HepG2 (cell line): ENCODE results near the gene CHRM2. TPM values are rescaled to one million over a fixed set of nuclear protein-coding genes. Genes with fewer than 3 reads are reported as not detected.

Experiments used
- ATAC-seq: fragments of 200-7000 bp; cut with Tn5 transposase; 3 replicates; pipeline ENCODE4 v1.9.1; 2020; ENCODE audit warnings: mild to moderate bottlenecking, moderate library complexity
- BruUV-seq: library from RNA; stranded (reverse); fragments of 400-500 nt; replicated peaks from 2 replicates; lab custom pipeline; 2021; lab: Mats Ljungman, UMichigan
- CTCF ChIA-PET: fragments of 300-600 bp; formaldehyde crosslinking; extraction: SDS; loops from one replicate; lab custom pipeline; 2021; ENCODE audit warnings: low total read pairs, inconsistent platforms, low intra/inter-chr PET ratio; lab: Yijun Ruan, JAX
- POLR2A ChIA-PET: fragments of 350-600 bp; sonication (Branson Sonifier 250); formaldehyde crosslinking; loops from one replicate; lab custom pipeline; 2020; ENCODE audit warnings: antibody characterized with exemption, inconsistent platforms; lab: Yijun Ruan, JAX
- DNase-seq: peaks from one replicate; pipeline ENCODE4 v3.0.0-alpha.2; 2015; ENCODE audit warnings: low spot score
- FAIRE-seq: peaks from 3 replicates; lab custom pipeline; 2011; peaks lifted over from hg19 to GRCh38; lab: Jason Lieb, UNC
- H2AFZ ChIP-seq: one replicate; pipeline ENCODE4 v1.6.1; 2011; ENCODE audit warnings: low read length, inconsistent platforms
- H3K27ac ChIP-seq: fragments of 300-600 bp; 3 replicates; pipeline ENCODE4 v1.8.0; 2011; ENCODE audit warnings: mixed run types, mild to moderate bottlenecking, mixed read lengths, low read length, inconsistent platforms; ENCODE audit not compliant: insufficient read depth; ENCODE audit errors: extremely low read length
- H3K27me3 ChIP-seq, 2 experiments: fragments of 200-600 bp in 1 of 2; 2 replicates in 1 of 2; 3 replicates in 1 of 2; pipeline versions ENCODE4 v1.6.0 to v1.8.0; 2011; ENCODE audit warnings: low read length in 2 of 2, mild to moderate bottlenecking in 2 of 2, moderate library complexity in 2 of 2, inconsistent platforms in 1 of 2; ENCODE audit not compliant: insufficient read depth in 2 of 2, control insufficient read depth in 1 of 2
- H3K36me3 ChIP-seq, 2 experiments: fragments of 200-600 bp in 1 of 2; replicated peaks in 1 of 2; 2 replicates in 1 of 2; 3 replicates in 1 of 2; pipeline versions ENCODE4 v1.5.1 to v1.8.0; 2011; ENCODE audit warnings: low read length in 2 of 2, inconsistent platforms in 1 of 2; ENCODE audit not compliant: insufficient read depth in 2 of 2, control insufficient read depth in 1 of 2
- H3K4me1 ChIP-seq: 2 replicates; pipeline ENCODE4 v1.5.1; 2012; ENCODE audit warnings: low read length, inconsistent platforms; ENCODE audit not compliant: insufficient read depth
- H3K4me2 ChIP-seq: 2 replicates; pipeline ENCODE4 v1.6.0; 2011; ENCODE audit warnings: low read depth, low read length, inconsistent platforms
- H3K4me3 ChIP-seq, 3 experiments: fragments of 200-600 bp in 1 of 3; sonication (generic), shearing (Covaris generic) in 1 of 3; replicated peaks in 1 of 3; 2 replicates each; pipeline ENCODE4 v1.5.1; 2011 to 2016; ENCODE audit warnings: low read length in 3 of 3, inconsistent platforms in 2 of 3, low read depth in 2 of 3, mild to moderate bottlenecking in 2 of 3, control low read depth in 1 of 3, mixed read lengths in 1 of 3; ENCODE audit not compliant: insufficient read depth in 1 of 3
- H3K79me2 ChIP-seq: one replicate; pipeline ENCODE4 v1.6.1; 2011; ENCODE audit warnings: low read length, inconsistent platforms; ENCODE audit not compliant: insufficient read depth
- H3K9ac ChIP-seq: 2 replicates; pipeline ENCODE4 v1.6.0; 2011; ENCODE audit warnings: mild to moderate bottlenecking, low read depth, low read length, inconsistent platforms; ENCODE audit not compliant: insufficient read depth
- H3K9me3 ChIP-seq: 2 replicates; pipeline ENCODE4 v1.5.1; 2012; ENCODE audit warnings: mild to moderate bottlenecking, low read length
- H4K20me1 ChIP-seq: 2 replicates; pipeline ENCODE4 v1.6.0; 2011; ENCODE audit warnings: inconsistent platforms, mild to moderate bottlenecking, low read length, moderate library complexity; ENCODE audit not compliant: insufficient read depth
- ATM ChIP-seq: fragments of 450-650 bp; IDR thresholded peaks from 2 replicates; pipeline ENCODE4 v1.7.1; 2017; ENCODE audit warnings: mild to moderate bottlenecking, borderline replicate concordance
- BRD4 ChIP-seq: sonication (generic); formaldehyde crosslinking; IDR thresholded peaks from 2 replicates; pipeline ENCODE4 v1.4.0; 2020; ENCODE audit warnings: missing genetic modification reagents
- BRF2 ChIP-seq: sonication (generic); formaldehyde crosslinking; IDR thresholded peaks from 2 replicates; pipeline ENCODE4 v1.8.1; 2022; ENCODE audit warnings: mild to moderate bottlenecking, missing genetic modification reagents
- MED1 ChIP-seq: sonication (generic); formaldehyde crosslinking; IDR thresholded peaks from 2 replicates; pipeline ENCODE4 v1.4.0; 2020; ENCODE audit warnings: missing genetic modification reagents
- PPARG ChIP-seq: conservative IDR thresholded peaks from 2 replicates; pipeline ENCODE4 v1.6.1; 2016; ENCODE audit warnings: missing biosample characterization, missing genetic modification reagents
- SAP130 ChIP-seq: IDR thresholded peaks from 2 replicates; pipeline ENCODE4 v1.6.1; 2016; ENCODE audit warnings: low read depth
- SMAD9 ChIP-seq: sonication (generic); formaldehyde crosslinking; IDR thresholded peaks from 2 replicates; pipeline ENCODE4 v1.5.1; 2020; ENCODE audit warnings: mild to moderate bottlenecking, missing genetic modification reagents
- SOX13 ChIP-seq, 3 experiments: fragments of 450-650 bp in 1 of 3; sonication (generic) in 1 of 3; formaldehyde crosslinking in 1 of 3; IDR thresholded peaks in 2 of 3; conservative IDR thresholded peaks in 1 of 3; 2 replicates each; pipeline versions ENCODE4 v1.5.0 to v1.6.1; 2016 to 2020; ENCODE audit warnings: antibody characterized with exemption in 1 of 3, mild to moderate bottlenecking in 1 of 3, missing compliant biosample characterization in 1 of 3, missing genetic modification reagents in 1 of 3, moderate library complexity in 1 of 3
- ZBTB38 ChIP-seq: sonication (generic); formaldehyde crosslinking; IDR thresholded peaks from 2 replicates; pipeline ENCODE4 v1.5.1; 2020; ENCODE audit warnings: mild to moderate bottlenecking, missing genetic modification reagents
- ZNF142 ChIP-seq: sonication (generic); formaldehyde crosslinking; IDR thresholded peaks from 2 replicates; pipeline ENCODE4 v1.4.0; 2020; ENCODE audit warnings: missing genetic modification reagents
- ZNF20 ChIP-seq: sonication (generic); formaldehyde crosslinking; IDR thresholded peaks from 2 replicates; pipeline ENCODE4 v1.4.0; 2020; ENCODE audit warnings: mild to moderate bottlenecking, moderate library complexity, missing genetic modification reagents
- ZNF609 ChIP-seq: sonication (generic); formaldehyde crosslinking; IDR thresholded peaks from 2 replicates; pipeline ENCODE4 v1.4.0; 2020; ENCODE audit warnings: mild to moderate bottlenecking, missing genetic modification reagents, borderline replicate concordance
- ZNF674 ChIP-seq: sonication (generic); formaldehyde crosslinking; IDR thresholded peaks from 2 replicates; pipeline ENCODE4 v1.5.0; 2020; ENCODE audit warnings: low read depth, mild to moderate bottlenecking, missing genetic modification reagents
- WGBS: methylation state at CpG from one replicate; pipeline ENCODE4 v1.1.6; 2017; ENCODE audit warnings: low lambda C conversion rate; 5-methylcytosine and 5-hydroxymethylcytosine counted together
- in situ Hi-C: cut with HindIII; loops from 2 replicates; pipeline ENCODE4 v1.10.0; 2017; ENCODE audit warnings: low pct_unique_long_range_greater_than_20kb; ENCODE audit not compliant: extremely low pct_ligation_motif_present
- intact Hi-C: fragments of 100-400 bp; cut with micrococcal nuclease; formaldehyde crosslinking; loops from one replicate; pipeline ENCODE4 v1.10.0; 2022; ENCODE audit not compliant: unreplicated experiment
- polyA plus RNA-seq, 8 experiments: library from polyadenylated mRNA; depleted of rRNA in 3 of 8; stranded (reverse) in 7 of 8; unstranded in 1 of 8; fragments of >200 nt; fragmentation: Illumina TruSeq in 4 of 8; extraction: Trizol in 4 of 8; gene quantifications; 2 replicates each; pipeline versions ENCODE4 v1.2.1 to v1.2.3, GENCODE V29; 2011 to 2016; ENCODE audit warnings: low read depth in 4 of 8, missing spikeins in 1 of 8, mixed read lengths in 1 of 8; ENCODE audit not compliant: insufficient read depth in 1 of 8
- total RNA-seq, 5 experiments: library from RNA; depleted of rRNA; stranded (reverse); fragments of >200 nt; fragmentation: Illumina TruSeq; extraction: Trizol; gene quantifications; 2 replicates each; pipeline ENCODE4 v1.2.3, GENCODE V29; 2016; ENCODE audit warnings: low read depth in 1 of 5

CHRM2 gene
- total and polyA plus RNA-seq, 2 of the 13 experiments (the other 11 are each of a cell fraction or from before 2014, with no cell fraction given) = not detected

GRCh38 chr7:137000621-137001020, 132.2 kb downstream of the CHRM2 start:
- Histone ChIP-seq H3K4me3 (no peak overlapping the region), H3K27me3 (no peaks in the 10 kb centered on the region), H2AFZ (no peak overlapping the region), H3K9me3 (no peaks in the 10 kb centered on the region), H3K4me1 (no peaks in the 10 kb centered on the region), H3K79me2 (no peaks in the 10 kb centered on the region), H3K36me3 (no peaks in the 10 kb centered on the region), H3K9ac (no peak overlapping the region), H4K20me1 (no peaks in the 10 kb centered on the region), H3K4me2 (no peak overlapping the region), H3K27ac (no peak overlapping the region)
- DNase-seq (no peak), FAIRE-seq (no peak), ATAC-seq (no peak)
- POLR2A ChIA-PET = no interaction called here
- CTCF ChIA-PET = no interaction called here
- no TSS peak for BruUV-seq
- TF ChIP-seq ZNF142 (CRISPR knock-in tag) (no peak), BRF2 (no peak), ZNF20 (CRISPR knock-in tag) (no peak), ZBTB38 (CRISPR knock-in tag) (no peak), SMAD9 (CRISPR knock-in tag) (no peak), SOX13 (IDR thresholded peaks at IDR 0.05) (no peak), SOX13 (CRISPR knock-in tag; conservative IDR thresholded peaks at IDR 0.05 in 1 of 2, IDR thresholded peaks at IDR 0.05 in 1 of 2) (no peak), ZNF609 (CRISPR knock-in tag) (no peak), MED1 (no peak), BRD4 (CRISPR knock-in tag) (no peak), PPARG (CRISPR knock-in tag) (no peak), ATM (no peak), SAP130 (CRISPR knock-in tag) (no peak), ZNF674 (CRISPR knock-in tag) (no peak)
- in situ Hi-C loops (no loop called here), intact Hi-C loops (no loop called here)
- WGBS = 3% methylated on average over 2 of the region's 2 CpGs
